ENCODE data around the gene CEP41. TPM values are rescaled to one million over a fixed set of nuclear protein-coding genes. Genes with fewer than 3 reads are reported as not detected.
A peak's percentile ranks its signal among the peaks of the same experiment; 100 is the strongest.

The CEP41 gene
- polyA plus RNA-seq, 1 donor: 16.6 TPM

GRCh38 chr7:130367088-130367755, 73.6 kb downstream of the CEP41 start:
- no peak for DNase-seq

GRCh38 chr7:130366564-130366963, 74.3 kb downstream of the CEP41 start:
- DNase-seq: no peak

GRCh38 chr7:130365511-130366441, 75.0 kb downstream of the CEP41 start:
- DNase-seq: peak; percentile 80

- DNase-seq: no peak
Observed at GRCh38 chr7:130365088-130365487, 75.7 kb downstream of the CEP41 start.

GRCh38 chr7:130364451-130364850, 76.4 kb downstream of the CEP41 start:
- DNase-seq: no peak

- no peak for DNase-seq
Observed at GRCh38 chr7:130363026-130363847, 77.6 kb downstream of the CEP41 start.

- DNase-seq: no peak
Observed at GRCh38 chr7:130362251-130362816, 78.5 kb downstream of the CEP41 start.

- DNase-seq: no peak
Observed at GRCh38 chr7:130361681-130362080, 79.1 kb downstream of the CEP41 start.

- DNase-seq: no peak
Observed at GRCh38 chr7:130360518-130360917, 80.3 kb downstream of the CEP41 start.

GRCh38 chr7:130359276-130359857, 81.4 kb downstream of the CEP41 start:
- DNase-seq: no peak

GRCh38 chr7:130358471-130358870, 82.3 kb downstream of the CEP41 start:
- DNase-seq: no peak

GRCh38 chr7:130356876-130357611, 83.8 kb downstream of the CEP41 start:
- DNase-seq: no peak

- DNase-seq: peak; percentile 79
Observed at GRCh38 chr7:130356121-130356875, 84.5 kb downstream of the CEP41 start.

- DNase-seq: no peak
Observed at GRCh38 chr7:130353196-130353595, 87.6 kb downstream of the CEP41 start.

GRCh38 chr7:130352194-130353074, 88.4 kb downstream of the CEP41 start:
- DNase-seq: no peak

- no peak for DNase-seq
Observed at GRCh38 chr7:130351791-130352090, 89.1 kb downstream of the CEP41 start.

- DNase-seq: peak; percentile 86
Observed at GRCh38 chr7:130350945-130351790, 89.6 kb downstream of the CEP41 start.

- no peak for DNase-seq
Observed at GRCh38 chr7:130349911-130350782, 90.7 kb downstream of the CEP41 start.

All from hindlimb muscle (tissue), 1 donor.